TTC549 (cell line): ENCODE results near the gene TTLL12.

Source experiments
- FAIRE-seq: peaks from 2 replicates; lab custom pipeline; 2012; peaks lifted over from hg19 to GRCh38; lab: Jason Lieb, UNC

Gene TTLL12

GRCh38 chr22:43127166-43127908 lies 59.6 kb downstream of the TTLL12 start:
- no peak for FAIRE-seq

- FAIRE-seq, result no peak
These were observed 60.3 kb downstream of the TTLL12 start for GRCh38 chr22:43126501-43127165.

GRCh38 chr22:43118953-43119458 lies 67.9 kb downstream of the TTLL12 start:
- FAIRE-seq, result no peak

GRCh38 chr22:43118024-43118849 lies 68.7 kb downstream of the TTLL12 start:
- FAIRE-seq, result no peak

- no peak for FAIRE-seq
These were observed 70.0 kb downstream of the TTLL12 start for GRCh38 chr22:43116932-43117331.
